Aorta (tissue), 5 donors: Measurements from ENCODE around the gene LARGE1. TPM values are rescaled to one million over a fixed set of nuclear protein-coding genes. Genes with fewer than 3 reads are reported as not detected.

Experiments used
- ATAC-seq: fragments of 200-7000 bp; cut with Tn5 transposase; one replicate; pipeline ENCODE4 v1.9.1; 2022; ENCODE audit warnings: moderate library complexity; ENCODE audit not compliant: low FRiP score
- DNase-seq, 2 donors: peaks; one replicate each; pipeline ENCODE4 v3.0.0-alpha.2; 2020
- H3K27ac ChIP-seq, 2 donors: one replicate each; pipeline ENCODE4 v1.5.1; 2013; ENCODE audit warnings: low read length in 2 of 2, mild to moderate bottlenecking in 2 of 2, moderate library complexity in 2 of 2, control low read depth in 1 of 2, inconsistent platforms in 1 of 2, low read depth in 1 of 2
- H3K27me3 ChIP-seq, 2 donors: one replicate each; pipeline ENCODE4 v1.6.1; 2013; ENCODE audit warnings: control low read depth in 1 of 2, low read length in 1 of 2, mild to moderate bottlenecking in 1 of 2, moderate library complexity in 1 of 2; ENCODE audit not compliant: insufficient read depth in 2 of 2, control insufficient read depth in 1 of 2
- H3K36me3 ChIP-seq, 2 donors: one replicate each; pipeline ENCODE4 v1.6.1; 2013; ENCODE audit warnings: control low read depth in 1 of 2, low read length in 1 of 2, mild to moderate bottlenecking in 1 of 2; ENCODE audit not compliant: insufficient read depth in 2 of 2, control insufficient read depth in 1 of 2
- H3K4me1 ChIP-seq, 2 donors: one replicate each; pipeline ENCODE4 v1.6.1; 2013; ENCODE audit warnings: low read length in 2 of 2, control low read depth in 1 of 2, mild to moderate bottlenecking in 1 of 2, moderate library complexity in 1 of 2; ENCODE audit not compliant: insufficient read depth in 2 of 2, control insufficient read depth in 1 of 2
- H3K4me3 ChIP-seq, 2 donors: one replicate each; pipeline ENCODE4 v1.5.1; 2013; ENCODE audit warnings: low read length in 2 of 2, control low read depth in 1 of 2, mild to moderate bottlenecking in 1 of 2
- H3K9me3 ChIP-seq: one replicate; pipeline ENCODE4 v1.6.1; 2013; ENCODE audit warnings: mild to moderate bottlenecking, low read length; ENCODE audit not compliant: control insufficient read depth
- WGBS, 2 donors: extraction: QIAGEN DNeasy Blood & Tissue Kit; methylation state at CpG; one replicate each; pipeline ENCODE4 v1.1.7; 2013; 5-methylcytosine and 5-hydroxymethylcytosine counted together
- intact Hi-C, 2 donors: fragments of 100-400 bp; cut with DNase I; formaldehyde crosslinking; loops; one replicate each; pipeline versions ENCODE4 v1.14.2 to v1.15.0; 2022
- polyA plus RNA-seq, 2 donors: library from polyadenylated mRNA; stranded (reverse); fragments of 200-250 nt; gene quantifications; one replicate each; pipeline ENCODE4 v1.2.3, GENCODE V29; 2013
- total RNA-seq, 2 donors: library from RNA; stranded (reverse); fragmentation: NEBNext Ultra II Directional; extraction: Animal tissue kit (Norgen Biotek cat#: 25700); gene quantifications; one replicate each; pipeline ENCODE4 v1.2.1, GENCODE V29; 2021
- donor health status: healthy with polysubstance abuse.
- donor health status: Bipolar disorder and iron deficiency.
- donor health status: DM: no; HTN: no; CAD: no.
- donor health status: DM: no; HTN: no; CAD: no.
- donor health status: DM: yes; HTN: yes; CAD: no.

LARGE1 gene
- total and polyA plus RNA-seq, 4 donors: 2.6 to 52.5 (median 24.0) TPM

GRCh38 chr22:33274214-33275072, 645.8 kb downstream of the LARGE1 start:
- Histone ChIP-seq H3K4me1 (no peaks in the 10 kb centered on the region), H3K27me3 (no peaks in the 10 kb centered on the region), H3K9me3 (no peaks in the 10 kb centered on the region), H3K36me3 (peaks cover 0 to 3% of the 10 kb centered on the region in 2 donors), H3K4me3 (no peak overlapping the region), H3K27ac (no peak overlapping the region)
- DNase-seq: no peak
- intact Hi-C loops: loop anchor here in 1 of 2 donors (10.0 kb wide), 1 partner anchor 450 kb away; no protein-coding TSS in a partner anchor
- WGBS, 2 donors: 97% methylated on average over 20 of the region's 20 CpGs
- no peak for ATAC-seq

GRCh38 chr22:33272871-33273270, 647.4 kb downstream of the LARGE1 start:
- Histone ChIP-seq H3K36me3 (peaks cover 0 to 3% of the 10 kb centered on the region in 2 donors), H3K4me1 (no peaks in the 10 kb centered on the region), H3K9me3 (no peaks in the 10 kb centered on the region), H3K4me3 (no peak overlapping the region), H3K27me3 (no peaks in the 10 kb centered on the region), H3K27ac (no peak overlapping the region)
- intact Hi-C loops: loop anchor here in 1 of 2 donors (10.0 kb wide), 1 partner anchor 452 kb away; no protein-coding TSS in a partner anchor
- WGBS, 2 donors: 95 to 97% methylated on average over 2 of the region's 2 CpGs
- ATAC-seq: no peak
- DNase-seq: no peak

GRCh38 chr22:33272180-33272579, 648.1 kb downstream of the LARGE1 start:
- ATAC-seq (no peak), DNase-seq (no peak)
- Histone ChIP-seq H3K36me3 (peaks cover 0 to 3% of the 10 kb centered on the region in 2 donors), H3K9me3 (no peaks in the 10 kb centered on the region), H3K27me3 (no peaks in the 10 kb centered on the region), H3K4me1 (no peaks in the 10 kb centered on the region), H3K27ac (peak overlapping the region in 1 of 2 donors; percentile 2), H3K4me3 (no peak overlapping the region)
- WGBS, 2 donors: 24 to 34% methylated on average over 2 of the region's 2 CpGs
- intact Hi-C loops: loop anchor here in 1 of 2 donors (10.0 kb wide), 1 partner anchor 453 kb away; no protein-coding TSS in a partner anchor

GRCh38 chr22:33271390-33272161, 648.7 kb downstream of the LARGE1 start:
- peak overlapping the region in 1 of 2 donors; percentile 45 for H3K27ac ChIP-seq
- H3K36me3 ChIP-seq: peaks cover 0 to 2% of the 10 kb centered on the region in 2 donors
- H3K9me3 ChIP-seq: no peaks in the 10 kb centered on the region
- DNase-seq: peak; percentile 82 to 89
- intact Hi-C loops: loop anchor here in 1 of 2 donors (10.0 kb wide), 1 partner anchor 453 kb away; no protein-coding TSS in a partner anchor
- 2 to 6% methylated on average over 6 of the region's 6 CpGs for WGBS, 2 donors
- no peaks in the 10 kb centered on the region for H3K27me3 ChIP-seq
- ATAC-seq: peak; percentile 86
- H3K4me3 ChIP-seq: no peak overlapping the region
- H3K4me1 ChIP-seq: no peaks in the 10 kb centered on the region

- H3K27ac ChIP-seq: no peak overlapping the region
- ATAC-seq (no peak), DNase-seq (no peak)
- H3K27me3 ChIP-seq: no peaks in the 10 kb centered on the region
- H3K9me3 ChIP-seq: no peaks in the 10 kb centered on the region
- no peaks in the 10 kb centered on the region for H3K4me1 ChIP-seq
- no peak overlapping the region for H3K4me3 ChIP-seq
- no peaks in the 10 kb centered on the region for H3K36me3 ChIP-seq
- intact Hi-C loops: loop anchor here in 1 of 2 donors (10.0 kb wide), 1 partner anchor 454 kb away; no protein-coding TSS in a partner anchor
Observed at GRCh38 chr22:33270596-33270995, 649.7 kb downstream of the LARGE1 start.

GRCh38 chr22:33261699-33262098, 658.6 kb downstream of the LARGE1 start:
- intact Hi-C loops: no loop called here
- DNase-seq: no peak
- H3K27me3 ChIP-seq: no peaks in the 10 kb centered on the region
- H3K36me3 ChIP-seq: no peaks in the 10 kb centered on the region
- no peak overlapping the region for H3K27ac ChIP-seq
- no peak overlapping the region for H3K4me3 ChIP-seq
- whole genome bisulfite sequencing, 2 donors: 73 to 74% methylated on average over 4 of the region's 4 CpGs
- ATAC-seq: no peak
- H3K4me1 ChIP-seq: no peaks in the 10 kb centered on the region
- H3K9me3 ChIP-seq: peaks cover 6% of the 10 kb centered on the region

GRCh38 chr22:33260498-33260897, 659.8 kb downstream of the LARGE1 start:
- ATAC-seq (no peak), DNase-seq (no peak)
- Histone ChIP-seq H3K27ac (no peak overlapping the region), H3K27me3 (no peaks in the 10 kb centered on the region), H3K4me1 (no peaks in the 10 kb centered on the region), H3K9me3 (peaks cover 6% of the 10 kb centered on the region), H3K4me3 (no peak overlapping the region), H3K36me3 (no peaks in the 10 kb centered on the region)
- intact Hi-C loops: no loop called here
- 57% methylated on average over 9 of the region's 9 CpGs for WGBS, 2 donors

- H3K36me3 ChIP-seq: no peaks in the 10 kb centered on the region
- peaks cover 2% of the 10 kb centered on the region for H3K9me3 ChIP-seq
- no peaks in the 10 kb centered on the region for H3K27me3 ChIP-seq
- no peaks in the 10 kb centered on the region for H3K4me1 ChIP-seq
- no peak for DNase-seq
- H3K27ac ChIP-seq: no peak overlapping the region
- no peak overlapping the region for H3K4me3 ChIP-seq
- no peak for ATAC-seq
- intact Hi-C loops: no loop called here
- WGBS, 2 donors: 36 to 47% methylated on average over 4 of the region's 4 CpGs
Observed at GRCh38 chr22:33255791-33256190, 664.5 kb downstream of the LARGE1 start.
